ENCODE results near the gene NDUFB8.
A peak's percentile ranks its signal among the peaks of the same experiment; 100 is the strongest.

Gene NDUFB8

GRCh38 chr10:100544950-100545349 lies 15.3 kb upstream of the NDUFB8 start:
- no peak overlapping the region for H3K27ac ChIP-seq
- no peak overlapping the region for H3K4me3 ChIP-seq

GRCh38 chr10:100537475-100537874 lies 7.8 kb upstream of the NDUFB8 start:
- no peak overlapping the region for H3K4me3 ChIP-seq

GRCh38 chr10:100535715-100536353 lies 6.2 kb upstream of the NDUFB8 start, which contains the start of gene HIF1AN:
Gene HIF1AN, plus strand, starts transcription at chr10:100535943. Its CDS starts 16 bp downstream, at chr10:100535959.
- H3K27ac ChIP-seq: peak within 1 kb of the TSS in 19 of 21 experiments; percentile 27 to 85 (median 79)
- peak within 1 kb of the TSS; percentile 62 to 90 (median 76) for H3K4me3 ChIP-seq

More at GRCh38 chr10:100537475-100537874, 7.8 kb upstream of the NDUFB8 start:
- no peak overlapping the region for H3K27ac ChIP-seq

- Histone ChIP-seq H3K4me3 (peak overlapping the region; percentile 62 to 90 (median 76)), H3K27ac (peak overlapping the region in 13 of 21 experiments; percentile 27 to 85 (median 71))
Measured at GRCh38 chr10:100535338-100535714, 5.7 kb upstream of the NDUFB8 start.

GRCh38 chr10:100534726-100535125 lies 5.1 kb upstream of the NDUFB8 start:
- Histone ChIP-seq H3K27ac (no peak overlapping the region), H3K4me3 (no peak overlapping the region)

- Histone ChIP-seq H3K4me3 (no peak overlapping the region), H3K27ac (no peak overlapping the region)
Measured at GRCh38 chr10:100531761-100532160, 2.1 kb upstream of the NDUFB8 start.

- peak overlapping the region; percentile 27 to 94 (median 85) for H3K27ac ChIP-seq
- peak overlapping the region; percentile 71 to 98 (median 94) for H3K4me3 ChIP-seq
Measured at GRCh38 chr10:100528921-100529474, 673 bp downstream of the NDUFB8 start.

GRCh38 chr10:100528123-100528886 lies 1.4 kb downstream of the NDUFB8 start:
- Histone ChIP-seq H3K27ac (peak overlapping the region in 14 of 21 experiments; percentile 73 to 94 (median 86)), H3K4me3 (peak overlapping the region; percentile 71 to 98 (median 94))

GRCh38 chr10:100524638-100525037 lies 5.0 kb downstream of the NDUFB8 start:
- no peak overlapping the region for H3K27ac ChIP-seq
- H3K4me3 ChIP-seq: no peak overlapping the region

GRCh38 chr10:100524206-100524605 lies 5.5 kb downstream of the NDUFB8 start:
- H3K4me3 ChIP-seq: no peak overlapping the region
- no peak overlapping the region for H3K27ac ChIP-seq

GRCh38 chr10:100522945-100523344 lies 6.7 kb downstream of the NDUFB8 start:
- no peak overlapping the region for H3K27ac ChIP-seq
- H3K4me3 ChIP-seq: no peak overlapping the region

- Histone ChIP-seq H3K27ac (no peak overlapping the region), H3K4me3 (no peak overlapping the region)
Measured at GRCh38 chr10:100522107-100522801, 7.4 kb downstream of the NDUFB8 start.

GRCh38 chr10:100520811-100521210 lies 8.9 kb downstream of the NDUFB8 start:
- Histone ChIP-seq H3K27ac (no peak overlapping the region), H3K4me3 (no peak overlapping the region)

- H3K27ac ChIP-seq: peak within 1 kb of the TSS in 2 of 21 experiments; percentile 6 to 41
- H3K4me3 ChIP-seq: peak within 1 kb of the TSS in 5 of 7 experiments; percentile 9 to 21 (median 18)
Measured at GRCh38 chr10:100519311-100520051, 10.2 kb downstream of the NDUFB8 start, which contains the start of gene SEC31B. Gene SEC31B, minus strand, starts transcription at chr10:100519861. Its CDS starts 2,909 bp downstream, at chr10:100516952.

- Histone ChIP-seq H3K4me3 (peak overlapping the region in 3 of 7 experiments; percentile 11 to 20 (median 18)), H3K27ac (peak overlapping the region in 1 of 21 experiments; percentile 6)
Measured at GRCh38 chr10:100518761-100519241, 10.9 kb downstream of the NDUFB8 start.

- no peak overlapping the region for H3K4me3 ChIP-seq
- H3K27ac ChIP-seq: no peak overlapping the region
Measured at GRCh38 chr10:100516847-100517246, 12.8 kb downstream of the NDUFB8 start.

- no peak overlapping the region for H3K4me3 ChIP-seq
- H3K27ac ChIP-seq: no peak overlapping the region
Measured at GRCh38 chr10:100515612-100516011, 14.1 kb downstream of the NDUFB8 start.

GRCh38 chr10:100510533-100511308 lies 18.9 kb downstream of the NDUFB8 start:
- peak overlapping the region in 8 of 21 experiments; percentile 7 to 68 (median 30) for H3K27ac ChIP-seq
- no peak overlapping the region for H3K4me3 ChIP-seq

Data from skin epidermis (tissue), 12 donors.